Measurements from ENCODE around the gene SMIM36.

SMIM36 gene

DNA sequence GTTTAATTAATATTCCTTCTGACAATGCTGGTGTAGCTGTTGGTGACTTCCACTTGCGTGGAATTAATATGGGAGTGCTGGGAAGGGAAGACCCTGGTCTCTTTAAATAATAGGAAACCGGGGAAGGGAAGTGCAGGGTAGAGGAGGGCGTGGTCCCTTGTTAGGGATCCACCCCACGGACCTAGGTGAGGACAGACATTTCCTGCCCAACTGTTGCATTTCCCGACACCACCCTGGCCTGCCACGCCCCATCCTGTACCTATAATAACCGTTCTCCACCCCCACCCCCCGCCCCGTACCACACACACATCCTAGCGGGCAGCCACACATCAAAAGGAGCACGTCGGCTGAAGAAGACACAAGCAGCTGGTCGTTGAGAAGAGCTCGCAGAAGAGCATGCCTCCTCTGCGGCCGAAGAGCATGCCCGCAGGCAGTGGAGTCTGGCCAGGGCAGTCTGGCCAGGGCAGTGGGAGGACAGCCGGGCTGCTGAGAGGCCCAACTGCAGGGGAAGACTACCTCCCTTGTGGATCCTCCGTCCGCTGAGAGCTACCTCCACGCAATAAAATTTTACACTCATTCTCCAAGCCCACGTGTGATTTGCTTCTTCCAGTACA lies 52.9 kb downstream of the SMIM36 start:
- no peak overlapping the region for H3K4me3 ChIP-seq (replicated peaks; ENCODE audit: low read depth, low read length)
- TF ChIP-seq, protein P1, sequence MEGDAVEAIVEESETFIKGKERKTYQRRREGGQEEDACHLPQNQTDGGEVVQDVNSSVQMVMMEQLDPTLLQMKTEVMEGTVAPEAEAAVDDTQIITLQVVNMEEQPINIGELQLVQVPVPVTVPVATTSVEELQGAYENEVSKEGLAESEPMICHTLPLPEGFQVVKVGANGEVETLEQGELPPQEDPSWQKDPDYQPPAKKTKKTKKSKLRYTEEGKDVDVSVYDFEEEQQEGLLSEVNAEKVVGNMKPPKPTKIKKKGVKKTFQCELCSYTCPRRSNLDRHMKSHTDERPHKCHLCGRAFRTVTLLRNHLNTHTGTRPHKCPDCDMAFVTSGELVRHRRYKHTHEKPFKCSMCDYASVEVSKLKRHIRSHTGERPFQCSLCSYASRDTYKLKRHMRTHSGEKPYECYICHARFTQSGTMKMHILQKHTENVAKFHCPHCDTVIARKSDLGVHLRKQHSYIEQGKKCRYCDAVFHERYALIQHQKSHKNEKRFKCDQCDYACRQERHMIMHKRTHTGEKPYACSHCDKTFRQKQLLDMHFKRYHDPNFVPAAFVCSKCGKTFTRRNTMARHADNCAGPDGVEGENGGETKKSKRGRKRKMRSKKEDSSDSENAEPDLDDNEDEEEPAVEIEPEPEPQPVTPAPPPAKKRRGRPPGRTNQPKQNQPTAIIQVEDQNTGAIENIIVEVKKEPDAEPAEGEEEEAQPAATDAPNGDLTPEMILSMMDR (IDR thresholded peaks at IDR 0.05; ENCODE audit: low read depth, low read length, missing control alignments): no peak
- DNase-seq (ENCODE audit: extremely low read depth, low read depth): no peak

DNA sequence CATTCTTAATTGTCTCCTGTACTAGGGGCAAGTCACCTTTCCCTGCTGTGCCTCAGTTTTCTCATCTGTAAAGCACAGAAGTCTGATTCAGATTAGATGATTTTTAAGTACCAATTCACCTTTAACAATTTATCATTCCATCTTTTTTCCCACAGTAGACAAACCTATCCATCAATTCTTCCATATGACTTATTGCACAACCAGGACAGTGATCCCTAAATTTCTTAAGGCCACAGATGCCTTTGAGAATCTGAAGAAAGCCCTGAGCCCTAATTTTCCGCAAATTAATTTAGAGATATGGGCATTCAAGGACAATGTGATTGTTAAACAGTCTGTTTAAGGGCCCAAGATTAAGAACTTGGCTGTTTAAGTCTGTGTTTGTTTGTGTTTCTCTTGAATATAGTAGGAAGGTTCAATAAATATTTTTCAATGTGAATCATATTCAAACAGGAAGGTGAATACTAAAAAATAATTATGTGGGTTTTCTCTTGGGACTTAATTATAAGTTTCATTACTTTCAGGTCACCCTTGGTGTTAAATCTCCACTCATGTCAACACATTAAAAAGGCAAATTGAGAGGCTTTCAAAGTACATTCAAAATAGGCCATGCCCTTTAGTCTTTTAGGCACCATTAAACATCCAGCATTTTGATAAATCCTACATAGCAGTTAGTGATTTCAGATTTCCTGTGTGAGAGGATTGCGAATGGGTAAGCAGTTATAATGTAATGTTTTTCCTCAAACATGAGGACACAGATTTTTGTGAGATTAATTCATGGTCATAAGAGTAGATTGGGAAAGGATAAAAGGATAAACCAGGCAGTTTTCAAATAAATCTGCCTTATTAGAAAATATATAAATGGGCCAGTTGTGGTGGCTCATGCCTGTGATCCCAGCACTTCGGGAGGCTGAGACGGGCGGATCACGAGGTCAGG lies 54.7 kb downstream of the SMIM36 start:
- TF ChIP-seq, protein P1 (IDR thresholded peaks at IDR 0.05; ENCODE audit: low read depth, low read length, missing control alignments): no peak
- no peak overlapping the region for H3K4me3 ChIP-seq (replicated peaks; ENCODE audit: low read depth, low read length)
- DNase-seq (ENCODE audit: extremely low read depth, low read depth): no peak

DNA sequence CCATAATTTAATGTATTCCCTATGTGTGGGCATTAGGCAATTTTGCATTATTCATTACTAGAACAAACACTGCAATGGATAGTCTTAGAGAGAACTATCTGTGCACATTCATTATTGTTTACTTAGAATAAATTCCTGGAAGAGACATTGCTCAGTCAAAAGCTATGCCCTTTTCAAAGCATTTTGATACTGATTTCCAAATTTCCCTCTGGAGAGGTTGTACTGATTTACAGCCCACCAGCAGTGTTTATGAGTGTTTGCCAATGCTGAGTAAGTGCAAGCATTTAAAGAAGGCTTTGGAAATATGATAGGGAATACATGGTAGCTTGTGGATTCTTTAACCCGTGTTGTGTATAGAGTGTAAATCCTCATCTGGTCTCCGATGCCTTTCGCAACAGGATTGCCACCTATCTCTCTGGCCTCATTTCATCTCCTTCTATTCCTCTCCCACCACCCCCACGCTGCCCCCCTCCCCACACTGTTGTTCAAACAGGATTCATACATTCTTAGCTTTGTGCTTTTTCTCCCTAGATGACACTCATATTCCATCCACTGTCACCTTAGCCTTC lies 56.3 kb downstream of the SMIM36 start:
- H3K4me3 ChIP-seq (replicated peaks; ENCODE audit: low read depth, low read length): no peak overlapping the region
- peak; percentile 35 for DNase-seq (ENCODE audit: extremely low read depth, low read depth)
- TF ChIP-seq, protein P1 (IDR thresholded peaks at IDR 0.05; ENCODE audit: low read depth, low read length, missing control alignments): no peak

DNA sequence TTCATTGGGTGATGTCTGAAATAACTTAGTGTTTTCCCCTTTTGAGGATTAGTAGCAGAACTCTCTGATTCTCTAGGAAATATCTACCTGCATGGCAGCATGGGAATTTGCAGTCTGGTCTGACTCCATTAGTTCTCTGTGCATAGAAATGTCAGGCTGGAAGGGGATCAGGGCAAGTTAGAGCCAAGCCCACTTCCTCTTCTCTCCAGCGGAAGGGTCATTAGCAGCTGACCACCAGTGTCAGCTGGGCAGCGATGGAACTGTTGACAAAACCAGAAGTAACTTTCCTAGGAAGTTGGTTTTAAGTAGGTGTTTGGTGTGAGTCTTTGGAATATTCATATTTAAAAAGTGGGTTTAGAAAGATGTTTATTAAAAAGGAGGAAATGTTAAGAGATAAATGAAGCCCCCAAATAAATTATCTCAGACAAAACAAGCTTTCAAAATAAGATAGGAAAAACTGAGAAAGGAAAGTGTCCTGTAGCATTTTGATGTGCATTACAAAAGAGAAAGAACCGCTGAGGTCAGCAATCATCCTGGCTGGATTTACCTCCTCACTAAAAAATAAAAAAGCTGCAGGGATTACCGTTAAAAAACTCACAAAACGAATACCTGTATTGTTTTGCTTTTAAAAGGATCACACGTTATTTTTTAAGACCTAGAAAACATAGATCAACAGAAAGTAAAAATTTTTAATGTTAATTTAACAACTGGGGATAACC lies 57.3 kb downstream of the SMIM36 start:
- TF ChIP-seq, protein P1 (IDR thresholded peaks at IDR 0.05; ENCODE audit: low read depth, low read length, missing control alignments): no peak
- DNase-seq (ENCODE audit: extremely low read depth, low read depth): no peak
- H3K4me3 ChIP-seq (replicated peaks; ENCODE audit: low read depth, low read length): no peak overlapping the region

DNA sequence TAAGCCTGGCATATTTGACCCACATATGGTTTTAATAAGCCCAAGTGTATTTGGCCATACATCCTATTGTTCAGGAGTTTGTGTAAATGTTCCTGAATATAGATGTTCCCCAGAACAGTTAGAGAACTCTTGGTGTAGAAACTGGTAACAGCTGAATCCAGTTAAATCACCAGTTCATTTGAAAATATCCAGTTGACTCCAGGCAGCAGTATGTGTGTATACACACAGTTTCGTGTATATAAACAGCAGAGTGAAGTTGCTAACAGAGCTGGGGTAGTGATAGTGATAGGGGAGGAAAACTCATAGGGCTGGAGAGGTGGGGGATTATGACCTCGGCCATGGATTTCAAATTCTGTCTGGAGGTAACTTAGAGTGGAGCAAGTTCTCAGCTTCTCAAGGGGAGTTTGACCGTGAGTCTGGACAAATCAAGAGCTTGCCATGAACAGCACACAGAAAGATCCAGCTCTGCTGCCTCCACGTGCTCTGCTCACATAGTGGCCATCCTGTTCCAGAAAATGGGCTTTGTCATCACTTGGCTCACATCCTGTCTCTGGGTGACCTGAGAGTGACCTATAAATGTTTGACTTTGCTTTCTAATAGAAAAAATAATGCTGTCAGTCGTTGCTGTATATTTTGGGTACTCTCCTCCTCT lies 59.0 kb downstream of the SMIM36 start:
- TF ChIP-seq, protein P1 (IDR thresholded peaks at IDR 0.05; ENCODE audit: low read depth, low read length, missing control alignments): no peak
- peak; percentile 85 for DNase-seq (ENCODE audit: extremely low read depth, low read depth)
- no peak overlapping the region for H3K4me3 ChIP-seq (replicated peaks; ENCODE audit: low read depth, low read length)

DNA sequence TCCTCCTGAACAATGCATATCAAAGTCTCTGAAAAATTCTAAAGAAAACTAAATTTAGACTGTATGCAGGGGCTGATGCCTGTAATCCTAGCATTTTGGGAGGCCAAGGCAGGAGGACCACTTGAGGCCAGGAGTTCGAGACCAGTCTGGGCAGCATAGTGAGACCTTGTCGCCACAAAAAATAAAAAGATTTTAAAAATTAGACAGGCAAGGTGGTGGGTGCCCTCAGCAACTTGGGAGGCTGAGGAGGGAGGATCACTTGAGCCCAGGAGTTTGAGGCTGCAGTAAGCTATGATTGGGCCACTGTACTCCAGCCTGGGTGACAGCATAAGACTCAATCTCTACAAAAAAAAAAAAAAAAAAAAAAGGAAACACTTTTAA lies 59.5 kb downstream of the SMIM36 start:
- TF ChIP-seq, protein P1 (IDR thresholded peaks at IDR 0.05; ENCODE audit: low read depth, low read length, missing control alignments): no peak
- no peak for DNase-seq (ENCODE audit: extremely low read depth, low read depth)

More for the DNA sequence above, 59.5 kb downstream of the SMIM36 start:
- no peak overlapping the region for H3K4me3 ChIP-seq (replicated peaks; ENCODE audit: low read depth, low read length)

Measured in HFF-Myc (cell line).